GM12874 (cell line): ENCODE data around the gene CD36.

Experiments used
- TF ChIP-seq, protein P1 (sequence below): IDR thresholded peaks from 2 replicates; pipeline ENCODE4 v1.5.1; 2011; ENCODE audit warnings: low read depth, mild to moderate bottlenecking, control low read depth, low read length, moderate library complexity; ENCODE audit not compliant: insufficient read depth

CD36 gene

DNA sequence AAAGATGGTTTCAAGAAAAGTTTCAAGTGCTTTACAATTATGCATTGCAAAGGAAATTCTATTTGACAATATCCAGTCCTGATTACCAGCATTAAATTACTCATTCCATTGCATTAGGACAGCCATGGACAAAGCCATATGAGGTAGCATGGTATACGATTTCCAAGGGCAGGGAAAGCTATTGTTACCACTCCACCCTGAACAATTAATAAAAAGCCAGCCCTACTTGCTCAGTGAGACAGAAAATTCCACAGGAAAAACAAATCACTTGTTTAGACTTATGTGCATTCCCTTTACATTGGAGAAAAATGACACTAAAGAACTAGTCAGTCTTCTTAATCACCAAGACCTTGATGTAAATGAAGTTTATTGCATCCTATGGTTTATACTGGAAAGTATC lies 5.6 kb downstream of the CD36 start:
- TF ChIP-seq, protein P1, sequence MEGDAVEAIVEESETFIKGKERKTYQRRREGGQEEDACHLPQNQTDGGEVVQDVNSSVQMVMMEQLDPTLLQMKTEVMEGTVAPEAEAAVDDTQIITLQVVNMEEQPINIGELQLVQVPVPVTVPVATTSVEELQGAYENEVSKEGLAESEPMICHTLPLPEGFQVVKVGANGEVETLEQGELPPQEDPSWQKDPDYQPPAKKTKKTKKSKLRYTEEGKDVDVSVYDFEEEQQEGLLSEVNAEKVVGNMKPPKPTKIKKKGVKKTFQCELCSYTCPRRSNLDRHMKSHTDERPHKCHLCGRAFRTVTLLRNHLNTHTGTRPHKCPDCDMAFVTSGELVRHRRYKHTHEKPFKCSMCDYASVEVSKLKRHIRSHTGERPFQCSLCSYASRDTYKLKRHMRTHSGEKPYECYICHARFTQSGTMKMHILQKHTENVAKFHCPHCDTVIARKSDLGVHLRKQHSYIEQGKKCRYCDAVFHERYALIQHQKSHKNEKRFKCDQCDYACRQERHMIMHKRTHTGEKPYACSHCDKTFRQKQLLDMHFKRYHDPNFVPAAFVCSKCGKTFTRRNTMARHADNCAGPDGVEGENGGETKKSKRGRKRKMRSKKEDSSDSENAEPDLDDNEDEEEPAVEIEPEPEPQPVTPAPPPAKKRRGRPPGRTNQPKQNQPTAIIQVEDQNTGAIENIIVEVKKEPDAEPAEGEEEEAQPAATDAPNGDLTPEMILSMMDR, result no peak

DNA sequence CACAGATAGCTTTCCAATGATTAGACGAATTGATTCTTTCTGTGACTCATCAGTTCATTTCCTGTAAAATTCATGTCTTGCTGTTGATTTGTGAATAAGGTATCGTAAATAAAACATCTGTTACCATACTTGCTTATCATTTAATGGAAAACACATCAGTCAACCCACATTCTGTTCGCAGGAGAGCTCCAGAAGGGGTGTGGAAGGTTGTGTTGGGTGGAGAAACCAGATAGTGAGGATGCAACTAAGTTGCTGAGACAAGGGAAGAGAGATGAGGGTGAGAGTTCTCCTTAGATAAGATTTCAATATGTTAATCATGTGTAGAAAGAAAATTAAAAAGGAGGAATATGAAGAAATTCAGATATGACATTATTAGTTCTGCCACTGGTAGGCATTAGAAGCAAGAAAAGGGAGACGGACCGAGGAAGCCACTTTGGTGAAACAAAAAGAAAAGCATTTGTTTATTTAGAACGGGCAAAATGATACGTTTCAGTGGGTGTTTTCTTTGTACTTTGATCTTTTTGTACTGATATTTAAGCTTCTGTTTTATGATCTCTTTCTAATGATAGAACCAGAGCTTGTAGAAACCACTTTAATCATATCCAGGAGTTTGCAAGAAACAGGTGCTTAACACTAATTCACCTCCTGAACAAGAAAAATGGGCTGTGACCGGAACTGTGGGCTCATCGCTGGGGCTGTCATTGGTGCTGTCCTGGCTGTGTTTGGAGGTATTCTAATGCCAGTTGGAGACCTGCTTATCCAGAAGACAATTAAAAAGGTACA lies 7.8 kb downstream of the CD36 start:
- TF ChIP-seq, protein P1, result no peak

DNA sequence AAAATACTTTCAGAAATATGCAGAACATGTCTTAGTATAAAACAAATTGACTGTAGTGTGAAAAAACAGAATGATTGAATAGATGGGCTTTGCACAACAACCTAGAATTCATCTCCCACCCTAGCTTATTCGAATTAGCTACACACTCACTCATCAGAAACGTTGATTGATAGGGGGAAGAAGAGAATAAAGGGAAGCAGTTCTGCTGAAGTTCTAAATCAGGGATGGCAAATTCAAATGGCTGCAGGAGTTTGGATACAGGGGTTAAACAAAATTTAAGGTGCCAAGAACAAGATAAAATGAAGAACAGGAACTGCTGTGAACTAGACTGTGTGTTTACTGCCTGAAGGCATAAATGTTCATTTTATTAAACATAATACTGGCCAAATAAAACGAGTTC lies 9.0 kb downstream of the CD36 start:
- TF ChIP-seq, protein P1, result no peak

DNA sequence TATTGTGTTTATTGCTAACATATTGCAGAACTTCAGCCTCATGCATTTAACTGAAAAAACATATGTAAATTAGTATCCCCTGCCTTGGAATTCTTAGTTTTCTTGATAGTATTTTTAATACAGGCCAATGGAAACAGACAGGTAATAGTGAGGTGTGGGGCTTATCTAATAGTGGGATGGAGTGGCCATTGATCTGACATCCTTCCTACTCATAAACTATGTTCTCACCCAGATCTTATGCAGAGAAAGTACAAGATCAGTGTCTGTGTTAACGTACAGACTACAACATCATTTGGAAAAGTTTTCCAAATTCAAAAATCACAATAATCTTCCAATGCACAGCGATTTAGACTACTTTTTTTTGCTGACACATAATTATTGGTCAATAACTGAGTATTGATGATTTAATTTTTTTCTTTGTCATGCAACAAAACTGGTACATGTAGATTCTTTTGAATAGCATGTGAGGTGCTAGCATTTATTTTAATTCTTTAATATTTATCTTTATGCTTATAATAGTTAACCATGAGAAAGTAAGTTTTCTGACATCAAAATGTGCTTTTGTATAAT lies 9.7 kb downstream of the CD36 start:
- TF ChIP-seq, protein P1, result no peak

DNA sequence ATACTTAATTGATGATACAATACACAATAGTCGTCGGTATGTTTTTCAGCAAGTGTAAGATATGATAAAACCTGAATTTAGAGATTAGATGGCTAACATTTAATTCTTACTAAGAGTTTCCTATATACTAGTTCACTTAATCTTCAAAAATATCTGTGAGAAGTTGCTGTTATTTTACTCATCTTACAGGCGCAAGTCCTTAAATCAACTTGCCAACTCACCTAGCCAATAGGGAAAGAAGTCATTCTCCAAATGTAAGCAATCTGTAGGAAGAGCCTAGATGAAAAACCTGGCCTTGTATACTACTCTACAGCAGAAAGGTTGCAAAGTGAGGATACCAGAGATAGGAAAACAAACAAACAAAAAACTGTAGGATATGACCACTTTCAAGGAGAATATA lies 10.6 kb downstream of the CD36 start:
- TF ChIP-seq, protein P1, result no peak

DNA sequence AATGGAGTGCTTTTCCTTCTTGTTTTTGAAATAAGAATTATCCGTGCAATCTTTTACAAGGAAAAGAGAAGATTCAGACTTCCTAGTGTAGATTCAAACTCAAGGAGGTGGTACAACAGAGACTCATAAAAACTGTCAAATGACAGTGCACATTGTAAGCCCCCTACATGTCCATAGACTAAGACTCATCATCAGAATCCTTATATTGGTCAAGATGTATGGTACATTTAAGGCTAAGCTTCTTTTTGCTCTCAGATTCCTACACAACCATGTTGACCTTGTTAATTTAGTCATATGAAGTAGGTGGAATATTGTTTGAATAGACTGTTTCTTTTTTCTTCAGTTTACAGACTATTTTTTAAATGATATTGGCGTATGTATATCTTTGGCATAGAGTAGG lies 11.6 kb downstream of the CD36 start:
- TF ChIP-seq, protein P1, result no peak

DNA sequence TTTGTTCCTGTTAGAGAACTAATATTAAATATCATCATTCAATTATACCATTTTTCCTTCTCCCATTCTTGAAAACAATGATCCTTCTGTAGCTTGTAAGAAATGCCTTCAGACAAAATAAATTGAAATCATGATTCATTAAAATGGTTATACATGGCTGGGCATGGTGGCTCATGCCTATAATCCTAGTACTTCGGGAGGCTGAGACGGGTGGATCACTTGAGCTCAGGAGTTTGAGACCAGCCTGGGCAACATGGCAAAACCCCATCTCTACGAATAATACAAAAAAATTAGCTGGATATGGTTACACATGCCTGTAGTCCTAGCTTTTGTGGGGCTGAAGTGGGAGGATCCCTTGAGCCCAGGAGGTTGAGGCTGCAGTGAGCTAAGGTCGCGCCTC lies 13.0 kb downstream of the CD36 start:
- TF ChIP-seq, protein P1, result no peak
